H9 (cell line): ENCODE measurements around the gene SMC4. TPM values are rescaled to one million over a fixed set of nuclear protein-coding genes. Genes with fewer than 3 reads are reported as not detected.

ENCODE experiments used
- DNase-seq: peaks from one replicate; pipeline ENCODE4 v3.0.0-alpha.2; 2017
- H2AFZ ChIP-seq: one replicate; pipeline ENCODE4 v1.6.1; 2013; ENCODE audit warnings: mild to moderate bottlenecking, low read length, control low read depth, moderate library complexity
- H2AK5ac ChIP-seq: 2 replicates; pipeline ENCODE4 v1.6.1; 2013; ENCODE audit warnings: low read length, control low read depth, mixed read lengths; ENCODE audit not compliant: insufficient read length
- H2BK120ac ChIP-seq: one replicate; pipeline ENCODE4 v1.6.1; 2013; ENCODE audit warnings: low read depth, mild to moderate bottlenecking, low read length, control low read depth, inconsistent platforms; ENCODE audit not compliant: poor library complexity, severe bottlenecking
- H2BK12ac ChIP-seq: 2 replicates; pipeline ENCODE4 v1.6.1; 2013; ENCODE audit warnings: low read length, control low read depth, mixed read lengths, low read depth; ENCODE audit not compliant: insufficient read length
- H2BK15ac ChIP-seq: 2 replicates; pipeline ENCODE4 v1.6.1; 2013; ENCODE audit warnings: low read depth, low read length, control low read depth
- H2BK20ac ChIP-seq: one replicate; pipeline ENCODE4 v1.6.1; 2013; ENCODE audit warnings: low read depth, mild to moderate bottlenecking, low read length, control low read depth, inconsistent platforms; ENCODE audit not compliant: poor library complexity, severe bottlenecking
- H2BK5ac ChIP-seq: 2 replicates; pipeline ENCODE4 v1.6.1; 2013; ENCODE audit warnings: low read length, control low read depth, mixed read lengths; ENCODE audit not compliant: insufficient read length
- H3K14ac ChIP-seq: 2 replicates; pipeline ENCODE4 v1.6.1; 2013; ENCODE audit warnings: low read length, control low read depth; ENCODE audit not compliant: insufficient read depth
- H3K18ac ChIP-seq: 2 replicates; pipeline ENCODE4 v1.6.1; 2013; ENCODE audit warnings: low read depth, mild to moderate bottlenecking, mixed read lengths, low read length, control low read depth; ENCODE audit not compliant: insufficient read length
- H3K23ac ChIP-seq: 2 replicates; pipeline ENCODE4 v1.6.1; 2013; ENCODE audit warnings: low read length, control low read depth, mixed read lengths, low read depth; ENCODE audit not compliant: insufficient read length
- H3K23me2 ChIP-seq: 2 replicates; pipeline ENCODE4 v1.6.1; 2013; ENCODE audit warnings: low read depth, mild to moderate bottlenecking, mixed read lengths, low read length, control low read depth; ENCODE audit not compliant: insufficient read length, poor library complexity, severe bottlenecking
- H3K27ac ChIP-seq: 2 replicates; pipeline ENCODE4 v1.5.1; 2013; ENCODE audit warnings: low read length, control low read depth, mixed read lengths, low read depth; ENCODE audit not compliant: insufficient read length
- H3K27me3 ChIP-seq: 2 replicates; pipeline ENCODE4 v1.6.1; 2013; ENCODE audit warnings: low read length, control low read depth, inconsistent platforms; ENCODE audit not compliant: insufficient read depth
- H3K4ac ChIP-seq: 2 replicates; pipeline ENCODE4 v1.6.1; 2013; ENCODE audit warnings: low read depth, mild to moderate bottlenecking, control low read depth, inconsistent platforms, low read length, moderate library complexity
- H3K4me1 ChIP-seq: 2 replicates; pipeline ENCODE4 v1.6.1; 2013; ENCODE audit warnings: low read length, control low read depth, inconsistent platforms; ENCODE audit not compliant: insufficient read depth
- H3K4me2 ChIP-seq: 2 replicates; pipeline ENCODE4 v1.6.1; 2013; ENCODE audit warnings: low read length, control low read depth, mixed read lengths; ENCODE audit not compliant: insufficient read length, insufficient read depth
- H3K56ac ChIP-seq: 2 replicates; pipeline ENCODE4 v1.6.1; 2013; ENCODE audit warnings: low read depth, mild to moderate bottlenecking, mixed read lengths, low read length, control low read depth; ENCODE audit not compliant: insufficient read length
- H3K79me1 ChIP-seq: 2 replicates; pipeline ENCODE4 v1.6.1; 2013; ENCODE audit warnings: low read depth, mild to moderate bottlenecking, moderate library complexity, low read length, control low read depth, inconsistent platforms; ENCODE audit not compliant: insufficient read depth, poor library complexity, severe bottlenecking
- H3K79me2 ChIP-seq: 2 replicates; pipeline ENCODE4 v1.6.1; 2013; ENCODE audit warnings: low read length, control low read depth, inconsistent platforms; ENCODE audit not compliant: insufficient read depth
- H3K9ac ChIP-seq: 2 replicates; pipeline ENCODE4 v1.6.1; 2013; ENCODE audit warnings: low read length, control low read depth, mixed read lengths; ENCODE audit not compliant: insufficient read length; ENCODE audit errors: extremely low read depth
- H3K9me3 ChIP-seq: one replicate; pipeline ENCODE4 v1.6.1; 2013; ENCODE audit warnings: low read depth, low read length, inconsistent platforms; ENCODE audit not compliant: control insufficient read depth
- H3T11ph ChIP-seq: one replicate; pipeline ENCODE4 v1.6.1; 2013; ENCODE audit warnings: mild to moderate bottlenecking, low read length, control low read depth, inconsistent platforms
- H4K20me1 ChIP-seq: one replicate; pipeline ENCODE4 v1.6.1; 2013; ENCODE audit not compliant: control insufficient read depth, insufficient read length, insufficient read depth
- H4K5ac ChIP-seq: 2 replicates; pipeline ENCODE4 v1.6.1; 2013; ENCODE audit warnings: low read depth, mild to moderate bottlenecking, mixed read lengths, low read length, control low read depth; ENCODE audit not compliant: insufficient read length
- H4K8ac ChIP-seq: replicated peaks from 2 replicates; pipeline ENCODE4 v1.6.1; 2013; ENCODE audit warnings: low read length, control low read depth, mixed read lengths, low read depth; ENCODE audit not compliant: insufficient read length
- H4K91ac ChIP-seq: 2 replicates; pipeline ENCODE4 v1.6.1; 2013; ENCODE audit warnings: low read depth, mild to moderate bottlenecking, moderate library complexity, mixed read lengths, low read length, control low read depth; ENCODE audit not compliant: insufficient read length
- H3K27ac Mint-ChIP-seq, 3 experiments: 2 replicates in 2 of 3; 3 replicates in 1 of 3; pipeline ENCODE4 v1.8.0; 2020 to 2021; ENCODE audit warnings: mixed read lengths in 3 of 3, mild to moderate bottlenecking in 1 of 3, moderate library complexity in 1 of 3
- H3K27me3 Mint-ChIP-seq: 2 replicates; pipeline ENCODE4 v1.8.0; 2021; ENCODE audit warnings: low read depth, mild to moderate bottlenecking, moderate library complexity, mixed read lengths
- H3K36me3 Mint-ChIP-seq, 3 experiments: 2 replicates in 2 of 3; 3 replicates in 1 of 3; pipeline ENCODE4 v1.8.0; 2020 to 2021; ENCODE audit warnings: low read depth in 3 of 3, mixed read lengths in 3 of 3; ENCODE audit not compliant: insufficient read depth in 1 of 3
- H3K4me1 Mint-ChIP-seq, 2 experiments: 2 replicates each; pipeline ENCODE4 v1.8.0; 2020; ENCODE audit warnings: mixed read lengths in 2 of 2
- H3K4me3 Mint-ChIP-seq, 2 experiments: 2 replicates in 1 of 2; 3 replicates in 1 of 2; pipeline ENCODE4 v1.8.0; 2020 to 2021; ENCODE audit warnings: mild to moderate bottlenecking in 2 of 2, mixed read lengths in 2 of 2, moderate library complexity in 1 of 2
- H3K9me3 Mint-ChIP-seq, 2 experiments: 2 replicates in 1 of 2; 3 replicates in 1 of 2; pipeline ENCODE4 v1.8.0; 2020; ENCODE audit warnings: mild to moderate bottlenecking in 2 of 2, mixed read lengths in 2 of 2, moderate library complexity in 1 of 2
- CTCF ChIP-seq: fragments of 200-600 bp; sonication (generic); conservative IDR thresholded peaks from 3 replicates; pipeline ENCODE4 v1.8.0; 2021; ENCODE audit warnings: antibody characterized with exemption, mild to moderate bottlenecking
- WGBS: extraction: QIAGEN DNeasy Blood & Tissue Kit; methylation state at CpG from one replicate; pipeline ENCODE4 v1.1.7; 2013; ENCODE audit warnings: missing lambda C conversion rate, low lambda C conversion rate, mixed read lengths; ENCODE audit not compliant: insufficient read length; ENCODE audit errors: extremely low coverage; 5-methylcytosine and 5-hydroxymethylcytosine counted together
- total RNA-seq: library from RNA; stranded (reverse); gene quantifications from 2 replicates; pipeline ENCODE4 v1.2.1, GENCODE V29; 2021

The SMC4 gene
- total RNA-seq, 1 experiment from 2014 or later, result 130 TPM

- H3K56ac ChIP-seq, result no peak overlapping the region
- no peak overlapping the region for H2AK5ac ChIP-seq
- H3K4me1 ChIP-seq, result no peaks in the 10 kb centered on the region
- H3T11ph ChIP-seq, result no peak overlapping the region
- peaks cover 35% of the 10 kb centered on the region; the same call in 1 of the 2 replicates for H3K79me2 ChIP-seq
- Mint-ChIP-seq H3K36me3 (peaks cover 46 to 65% (median 47%) of the 10 kb centered on the region in 3 experiments), H3K4me1 (peaks cover 21 to 33% of the 10 kb centered on the region in 2 experiments), H3K27ac (peak overlapping the region; percentile 44 to 84 (median 57); a peak in 3 of 7 replicates), H3K4me3 (peak overlapping the region; percentile 39 to 71), H3K9me3 (peaks cover 0 to 14% of the 10 kb centered on the region in 2 experiments; a peak in 2 of 5 replicates), H3K27me3 (no peaks in the 10 kb centered on the region; the same call in 1 of the 2 replicates)
- peaks cover 8% of the 10 kb centered on the region for H3K23me2 ChIP-seq
- no peak overlapping the region for H2BK15ac ChIP-seq
- H3K27ac ChIP-seq, result no peak overlapping the region
- no peak overlapping the region for H2BK12ac ChIP-seq
- no peak overlapping the region for H2AFZ ChIP-seq
- H4K8ac ChIP-seq, result no peak overlapping the region
- no peak overlapping the region for H3K23ac ChIP-seq
- H4K91ac ChIP-seq, result no peak overlapping the region
- no peaks in the 10 kb centered on the region for H3K9me3 ChIP-seq
- no peak for DNase-seq
- no peak overlapping the region for H2BK5ac ChIP-seq
- no peaks in the 10 kb centered on the region for H3K79me1 ChIP-seq
- no peak overlapping the region for H3K4me2 ChIP-seq
- no peak overlapping the region for H3K14ac ChIP-seq
- H3K9ac ChIP-seq, result no peak overlapping the region
- no peak overlapping the region for H2BK20ac ChIP-seq
- WGBS, result no CpG with 5 or more reads among the region's 13 CpGs
- no peaks in the 10 kb centered on the region for H3K27me3 ChIP-seq
- no peak overlapping the region for H3K4ac ChIP-seq
- H4K5ac ChIP-seq, result no peak overlapping the region
- H2BK120ac ChIP-seq, result no peak overlapping the region
- no peaks in the 10 kb centered on the region for H4K20me1 ChIP-seq
- TF ChIP-seq CTCF, result no peak
- H3K18ac ChIP-seq, result no peak overlapping the region
These were observed 47.1 kb downstream of the SMC4 start for GRCh38 chr3:160446522-160447056.
